SU-DHL-6 (cell line): ENCODE results near the gene PCIF1.

Source experiments
- H2AFZ ChIP-seq: fragments of 200-600 bp; sonication (generic); 2 replicates; pipeline ENCODE4 v1.6.1; 2014; ENCODE audit warnings: low read depth, mild to moderate bottlenecking, moderate library complexity, mixed read lengths, antibody characterized with exemption, low read length; ENCODE audit not compliant: severe bottlenecking
- H3F3A ChIP-seq: fragments of 200-600 bp; shearing (Covaris generic); 2 replicates; pipeline ENCODE4 v1.6.0; 2016; ENCODE audit warnings: antibody characterized with exemption, mild to moderate bottlenecking; ENCODE audit not compliant: insufficient read depth
- H3K27ac ChIP-seq: fragments of 200-600 bp; sonication (generic); 2 replicates; pipeline ENCODE4 v1.5.1; 2016; ENCODE audit warnings: low read depth, mild to moderate bottlenecking, low read length, moderate library complexity, mixed read lengths
- H3K27me3 ChIP-seq: fragments of 200-600 bp; sonication (generic), shearing (Covaris generic); 2 replicates; pipeline ENCODE4 v1.6.0; 2014; ENCODE audit warnings: mild to moderate bottlenecking, low read length
- H3K36me3 ChIP-seq: fragments of 200-600 bp; sonication (generic); 2 replicates; pipeline ENCODE4 v1.6.1; 2014; ENCODE audit warnings: mild to moderate bottlenecking, low read length, mixed read lengths
- H3K4me2 ChIP-seq: fragments of 300-600, 200-600 bp; shearing (Covaris generic), sonication (generic); 2 replicates; pipeline ENCODE4 v1.6.0; 2014; ENCODE audit warnings: low read length, low read depth, mild to moderate bottlenecking; ENCODE audit not compliant: poor library complexity, severe bottlenecking
- H3K4me3 ChIP-seq: fragments of 200-600 bp; sonication (generic); 2 replicates; pipeline ENCODE4 v1.5.1; 2014; ENCODE audit warnings: antibody characterized with exemption, low read length, mild to moderate bottlenecking, mixed read lengths; ENCODE audit not compliant: insufficient read depth, poor library complexity, severe bottlenecking
- H3K79me2 ChIP-seq: fragments of 200-600 bp; sonication (generic); 2 replicates; pipeline ENCODE4 v1.6.1; 2014; ENCODE audit warnings: mild to moderate bottlenecking, low read length, moderate library complexity; ENCODE audit not compliant: insufficient read depth
- H3K9ac ChIP-seq: fragments of 200-600 bp; sonication (generic); 2 replicates; pipeline ENCODE4 v1.7.0; 2014; ENCODE audit warnings: mild to moderate bottlenecking, low read length
- H3K9me2 ChIP-seq: fragments of 200-600 bp; sonication (generic); replicated peaks from 2 replicates; pipeline ENCODE4 v1.6.1; 2014; ENCODE audit warnings: low read length; ENCODE audit not compliant: insufficient read depth
- H3K9me3 ChIP-seq: fragments of 200-600 bp; sonication (generic); 2 replicates; pipeline ENCODE4 v1.6.1; 2014; ENCODE audit warnings: low read length, mixed read lengths; ENCODE audit not compliant: insufficient read depth
- H4K20me1 ChIP-seq: fragments of 200-600 bp; sonication (generic); 2 replicates; pipeline ENCODE4 v1.6.1; 2014; ENCODE audit warnings: low read depth, mild to moderate bottlenecking, antibody characterized with exemption, low read length, moderate library complexity, mixed read lengths
- CTCF ChIP-seq: fragments of 200-600 bp; sonication (generic); IDR thresholded peaks from one replicate; pipeline ENCODE4 v1.5.1; 2017; ENCODE audit warnings: antibody characterized with exemption, mild to moderate bottlenecking, low read length, moderate library complexity; ENCODE audit not compliant: insufficient read depth, poor library complexity, severe bottlenecking
- EZH2phosphoT487 ChIP-seq: fragments of 200-600 bp; sonication (generic), shearing (Covaris generic); conservative IDR thresholded peaks from 2 replicates; pipeline ENCODE4 v1.6.1; 2018; ENCODE audit warnings: mild to moderate bottlenecking, antibody characterized with exemption, low read length, moderate library complexity, mixed read lengths

The PCIF1 gene

GRCh38 chr20:45888681-45889080 is 45.8 kb upstream of the PCIF1 start:
- H3K9ac ChIP-seq, result no peak overlapping the region
- no peaks in the 10 kb centered on the region for H3K9me3 ChIP-seq
- TF ChIP-seq CTCF, result no peak
- TF ChIP-seq EZH2phosphoT487, result no peak
- no peak overlapping the region for H3K27ac ChIP-seq
- H3K79me2 ChIP-seq, result no peaks in the 10 kb centered on the region
- no peaks in the 10 kb centered on the region for H3K36me3 ChIP-seq
- no peak overlapping the region for H2AFZ ChIP-seq
- H3K9me2 ChIP-seq, result no peaks in the 10 kb centered on the region
- H3F3A ChIP-seq, result no peaks in the 10 kb centered on the region
- no peak overlapping the region for H3K4me2 ChIP-seq
- no peak overlapping the region for H3K4me3 ChIP-seq
- H4K20me1 ChIP-seq, result no peaks in the 10 kb centered on the region
- H3K27me3 ChIP-seq, result no peaks in the 10 kb centered on the region

GRCh38 chr20:45890077-45890984 is 44.2 kb upstream of the PCIF1 start:
- H4K20me1 ChIP-seq, result no peaks in the 10 kb centered on the region
- H3K27ac ChIP-seq, result peak overlapping the region; percentile 45
- H3K4me3 ChIP-seq, result peak overlapping the region; percentile 86
- TF ChIP-seq EZH2phosphoT487 (no peak), CTCF (no peak)
- no peaks in the 10 kb centered on the region for H3K9me2 ChIP-seq
- peak overlapping the region; percentile 65 for H3K4me2 ChIP-seq
- peak overlapping the region; percentile 81 for H3K9ac ChIP-seq
- H3K36me3 ChIP-seq, result no peaks in the 10 kb centered on the region
- H3K79me2 ChIP-seq, result no peaks in the 10 kb centered on the region
- H3K9me3 ChIP-seq, result no peaks in the 10 kb centered on the region
- peak overlapping the region; percentile 93 for H2AFZ ChIP-seq
- no peaks in the 10 kb centered on the region for H3F3A ChIP-seq
- H3K27me3 ChIP-seq, result no peaks in the 10 kb centered on the region

DNA sequence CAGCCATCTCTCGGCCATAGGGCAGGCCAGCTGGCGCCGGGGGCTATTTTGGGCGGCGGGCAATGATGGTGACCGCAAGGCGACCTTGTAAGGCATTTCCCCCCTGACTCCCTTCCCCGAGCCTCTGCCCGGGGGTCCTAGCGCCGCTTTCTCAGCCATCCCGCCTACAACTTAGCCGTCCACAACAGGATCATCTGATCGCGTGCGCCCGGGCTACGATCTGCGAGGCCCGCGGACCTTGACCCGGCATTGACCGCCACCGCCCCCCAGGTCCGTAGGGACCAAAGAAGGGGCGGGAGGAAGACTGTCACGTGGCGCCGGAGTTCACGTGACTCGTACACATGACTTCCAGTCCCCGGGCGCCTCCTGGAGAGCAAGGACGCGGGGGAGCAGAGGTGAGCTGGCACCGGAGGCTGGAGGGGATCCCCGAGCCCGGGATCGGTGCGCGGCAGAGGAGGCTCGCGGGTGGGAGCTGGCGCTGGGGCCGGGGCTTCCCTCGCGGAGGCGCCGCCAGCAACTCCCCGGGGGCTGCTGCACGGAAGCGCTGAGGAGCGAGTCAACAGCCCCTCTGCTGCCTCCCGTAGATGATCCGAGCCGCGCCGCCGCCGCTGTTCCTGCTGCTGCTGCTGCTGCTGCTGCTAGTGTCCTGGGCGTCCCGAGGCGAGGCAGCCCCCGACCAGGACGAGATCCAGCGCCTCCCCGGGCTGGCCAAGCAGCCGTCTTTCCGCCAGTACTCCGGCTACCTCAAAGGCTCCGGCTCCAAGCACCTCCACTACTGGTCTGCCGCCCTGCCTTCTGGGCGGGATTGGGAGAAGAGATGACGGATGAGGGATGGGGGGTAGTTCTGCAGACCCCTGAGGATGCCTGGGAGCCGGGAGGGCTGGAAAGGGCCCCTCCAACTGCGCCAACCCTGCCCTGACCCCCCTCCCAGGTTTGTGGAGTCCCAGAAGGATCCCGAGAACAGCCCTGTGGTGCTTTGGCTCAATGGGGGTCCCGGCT is 43.2 kb upstream of the PCIF1 start, which contains the start of the genes CTSA and NEURL2:
CTSA (plus strand) TSS at position 351 of the 999 bp plus-strand sequence; CDS start at position 585, 234 bp downstream.
NEURL2 (minus strand) TSS at position 224 of the 999 bp plus-strand sequence; CDS start at position 7, 217 bp downstream.
- H3K36me3 ChIP-seq, result no peaks in the 10 kb centered on the region
- H3K4me3 ChIP-seq, result peak within 1 kb of the TSS; percentile 86
- TF ChIP-seq CTCF, result no peak
- TF ChIP-seq EZH2phosphoT487, result no peak
- H3K9me3 ChIP-seq, result no peaks in the 10 kb centered on the region
- peak within 1 kb of the TSS; percentile 45 for H3K27ac ChIP-seq
- no peaks in the 10 kb centered on the region for H3K9me2 ChIP-seq
- no peaks in the 10 kb centered on the region for H3K27me3 ChIP-seq
- H3K4me2 ChIP-seq, result peak within 1 kb of the TSS; percentile 65
- no peaks in the 10 kb centered on the region for H3K79me2 ChIP-seq
- H2AFZ ChIP-seq, result peak within 1 kb of the TSS; percentile 93
- no peaks in the 10 kb centered on the region for H4K20me1 ChIP-seq
- no peaks in the 10 kb centered on the region for H3F3A ChIP-seq
- H3K9ac ChIP-seq, result peak within 1 kb of the TSS; percentile 81
